Activated gamma-delta T cell treated with anti-CD3 and anti-CD28 coated beads, Interleukin-2, amount 50 U/mL, for 16 hours (primary cell): Measurements from ENCODE around the gene OVOL1.

ENCODE experiments used
- DNase-seq: peaks from one replicate; pipeline ENCODE4 v3.0.0-alpha.2; 2020; ENCODE audit warnings: low read depth

Gene OVOL1

DNA sequence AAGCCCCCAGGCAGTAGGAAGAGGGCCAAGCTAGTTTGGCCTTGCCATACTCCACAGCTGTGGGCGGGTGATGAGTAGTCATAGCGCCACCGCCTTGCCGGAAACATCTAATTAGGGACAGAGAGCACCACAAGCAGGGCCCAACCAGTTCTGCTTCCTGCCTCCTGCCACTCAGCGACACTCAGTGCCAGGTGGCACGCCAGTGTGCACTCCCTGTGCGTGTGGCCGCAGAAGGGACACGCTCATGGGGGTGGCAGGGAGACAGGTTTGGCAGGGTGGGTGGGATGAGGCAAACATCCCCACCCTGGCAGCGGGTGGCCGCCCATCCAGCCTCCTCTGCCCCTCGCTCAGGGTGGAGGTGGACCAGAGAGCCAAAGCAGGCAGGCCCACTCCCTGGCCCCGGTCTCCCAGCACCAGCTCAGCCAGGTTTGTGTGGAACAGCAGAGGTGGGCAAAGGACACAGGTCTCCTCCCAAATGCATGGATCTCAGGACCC is 4.9 kb downstream of the OVOL1 start:
- peak; percentile 51 for DNase-seq

DNA sequence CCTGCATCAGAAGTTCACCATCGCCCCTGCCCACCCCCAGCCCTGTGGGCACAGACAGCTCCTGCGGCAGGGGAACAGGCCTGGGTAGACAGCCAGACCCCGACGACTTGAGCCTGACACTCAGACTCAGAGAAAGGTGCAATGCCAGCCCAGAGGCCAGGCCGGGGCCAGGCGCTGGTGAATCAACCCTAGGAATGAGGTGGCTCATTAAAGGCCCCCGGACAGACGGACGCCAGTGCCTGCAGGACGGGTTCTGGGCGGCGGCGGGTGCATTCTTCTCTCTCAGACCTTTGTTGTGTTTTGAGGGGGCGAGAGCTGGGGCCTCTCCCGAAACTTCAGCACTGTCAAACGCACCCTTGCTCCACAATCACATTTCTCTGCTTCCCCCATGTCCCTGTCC is 5.6 kb downstream of the OVOL1 start:
- no peak for DNase-seq

DNA sequence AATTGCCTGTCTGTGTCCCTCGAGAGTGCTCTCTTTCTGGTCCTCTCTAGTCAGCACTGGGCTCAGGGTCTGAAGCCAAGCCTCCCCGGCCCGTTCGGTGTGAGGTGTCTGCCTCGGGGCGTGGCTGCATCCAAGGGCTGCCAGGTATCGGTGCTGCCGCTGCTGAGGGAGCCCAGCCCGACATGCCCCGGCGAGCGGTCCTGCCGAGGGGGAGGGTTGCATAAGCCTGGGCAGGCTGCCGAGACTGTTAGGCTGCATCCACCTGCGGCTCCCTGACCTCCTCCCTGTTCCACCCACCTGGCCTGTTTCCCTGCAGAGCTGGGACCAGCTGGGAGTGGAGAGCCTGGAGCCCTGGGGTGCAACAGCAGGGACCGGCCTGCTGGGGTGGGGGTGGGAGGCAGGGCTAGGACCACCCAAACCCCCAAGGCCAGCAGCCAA is 6.3 kb downstream of the OVOL1 start:
- DNase-seq, result no peak

DNA sequence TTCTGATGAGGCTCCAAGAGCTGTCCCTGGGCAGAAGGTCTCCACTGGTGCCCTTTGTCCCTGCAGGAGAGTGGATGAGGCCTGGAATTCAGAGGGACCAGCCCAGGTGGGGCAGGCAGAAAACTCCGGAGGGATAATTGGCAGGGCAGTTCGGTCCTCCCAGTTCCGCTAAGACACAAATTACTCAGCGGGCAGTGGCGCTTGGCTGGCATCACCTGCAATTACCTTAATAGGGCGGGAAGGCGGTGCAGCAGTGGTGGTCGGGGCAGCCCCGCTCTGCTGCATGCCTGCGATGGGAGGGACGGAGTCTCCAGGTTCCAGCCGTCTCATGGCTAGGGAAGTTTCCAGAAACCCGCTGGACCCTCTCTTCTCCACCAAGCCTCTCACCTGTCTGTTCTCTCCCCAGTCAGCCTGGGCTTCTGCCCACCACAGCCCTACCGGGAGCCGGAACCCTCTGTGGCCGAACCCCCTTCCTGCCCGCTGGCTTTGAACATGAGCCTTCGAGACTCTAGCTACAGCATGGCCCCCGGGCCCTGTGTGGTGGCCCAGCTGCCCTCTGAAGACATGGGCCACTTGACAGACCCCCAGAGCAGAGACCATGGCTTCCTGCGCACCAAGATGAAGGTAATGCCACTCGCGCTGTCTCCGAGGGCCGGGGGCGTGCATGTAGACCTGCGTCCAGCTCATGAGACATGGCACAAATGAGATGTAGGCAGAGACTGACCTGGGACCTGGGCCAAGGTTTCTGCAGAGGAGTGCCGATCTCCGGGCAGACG is 7.0 kb downstream of the OVOL1 start:
- no peak for DNase-seq

DNA sequence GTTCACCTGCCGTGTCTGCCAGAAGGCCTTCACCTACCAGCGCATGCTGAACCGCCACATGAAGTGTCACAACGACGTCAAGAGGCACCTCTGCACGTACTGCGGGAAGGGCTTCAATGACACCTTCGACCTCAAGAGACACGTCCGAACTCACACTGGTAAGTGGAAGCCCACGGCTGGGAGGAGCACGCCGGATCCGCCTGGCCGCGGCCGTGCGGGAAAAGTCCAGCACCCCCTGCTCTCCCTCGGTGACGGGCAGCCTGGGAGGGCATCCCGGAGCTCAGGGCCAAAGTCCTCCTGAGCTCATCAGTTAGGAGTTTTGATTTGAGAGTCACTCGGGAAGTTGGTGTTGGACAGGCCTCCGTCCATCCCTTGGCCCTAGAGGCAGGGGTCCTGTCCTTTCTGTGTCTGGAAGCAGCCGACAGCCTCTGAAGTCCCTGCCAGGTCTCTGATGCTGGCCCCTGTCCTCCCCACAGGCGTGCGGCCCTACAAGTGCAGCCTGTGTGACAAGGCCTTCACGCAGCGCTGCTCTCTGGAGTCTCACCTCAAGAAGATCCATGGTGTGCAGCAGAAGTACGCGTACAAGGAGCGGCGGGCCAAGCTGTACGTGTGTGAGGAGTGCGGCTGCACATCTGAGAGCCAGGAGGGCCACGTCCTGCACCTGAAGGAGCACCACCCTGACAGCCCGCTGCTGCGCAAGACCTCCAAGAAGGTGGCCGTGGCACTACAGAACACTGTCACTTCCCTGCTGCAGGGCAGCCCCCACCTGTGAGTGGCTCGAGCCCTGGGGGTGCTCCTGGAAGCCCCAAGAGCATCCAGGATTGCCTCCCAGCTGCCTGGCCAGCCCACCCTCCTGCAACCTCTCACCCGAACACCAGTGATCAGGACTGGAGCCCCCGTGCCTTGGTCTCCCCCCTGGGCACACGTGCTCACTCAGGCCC is 8.0 kb downstream of the OVOL1 start:
- no peak for DNase-seq

DNA sequence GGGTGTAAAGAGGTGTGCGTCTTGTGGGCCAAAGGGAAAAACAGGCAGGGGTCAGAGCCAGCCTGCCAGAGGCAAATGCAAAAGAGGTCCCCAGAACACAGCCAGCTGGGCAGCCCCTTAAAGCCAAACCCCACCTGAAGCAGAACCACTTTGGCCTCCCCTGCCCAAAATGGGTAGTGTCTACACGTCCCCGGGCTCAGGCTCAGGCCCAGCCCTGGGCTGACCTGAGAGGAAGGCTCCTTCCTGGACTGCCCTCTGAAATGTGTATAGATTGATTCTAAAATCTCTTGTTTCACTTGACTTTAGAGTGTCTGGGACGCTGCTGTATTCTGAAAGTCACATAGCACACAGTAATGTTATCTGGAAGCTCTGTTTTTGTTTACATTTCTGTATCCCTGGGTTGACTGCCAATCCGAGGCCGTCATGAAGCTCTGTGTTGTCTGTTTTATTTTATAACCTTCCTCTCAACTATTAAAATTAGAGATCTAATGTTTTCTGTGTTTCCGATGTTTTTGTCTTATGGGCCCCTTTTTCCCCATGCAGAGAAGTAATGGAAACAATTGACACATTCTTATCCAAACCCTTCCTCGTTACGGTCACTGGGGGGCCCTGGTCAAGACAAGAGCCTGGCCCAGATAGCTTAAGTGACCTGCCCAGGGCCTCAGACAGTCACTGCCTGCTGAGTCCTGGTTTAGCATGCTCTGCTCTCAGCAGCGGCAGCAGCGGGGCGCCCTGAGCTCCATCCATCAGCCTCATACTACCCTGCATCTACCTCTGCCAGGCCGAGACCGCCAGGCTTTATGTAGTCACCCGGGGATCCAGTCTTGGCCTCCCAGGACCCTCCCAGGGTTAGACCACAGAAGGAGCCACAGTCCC is 10.1 kb downstream of the OVOL1 start:
- no peak for DNase-seq

DNA sequence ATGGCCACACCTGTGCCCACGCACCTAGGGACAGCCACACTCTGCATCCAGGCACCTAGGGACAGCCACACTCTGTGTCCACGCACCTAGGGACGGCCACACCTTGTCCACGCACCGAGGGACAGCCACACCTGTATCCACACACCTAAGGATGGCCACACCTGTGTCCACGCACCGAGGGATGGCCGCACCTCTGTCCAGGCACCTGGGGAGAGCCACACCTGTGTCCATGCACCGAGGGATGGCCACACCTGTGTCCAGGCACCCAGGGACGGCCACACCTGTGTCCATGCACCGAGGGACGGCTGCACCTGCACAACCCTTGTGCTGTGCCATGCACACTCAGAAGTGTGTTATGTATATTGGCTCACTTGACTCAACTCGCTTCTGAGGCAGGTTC is 10.8 kb downstream of the OVOL1 start:
- DNase-seq, result no peak

DNA sequence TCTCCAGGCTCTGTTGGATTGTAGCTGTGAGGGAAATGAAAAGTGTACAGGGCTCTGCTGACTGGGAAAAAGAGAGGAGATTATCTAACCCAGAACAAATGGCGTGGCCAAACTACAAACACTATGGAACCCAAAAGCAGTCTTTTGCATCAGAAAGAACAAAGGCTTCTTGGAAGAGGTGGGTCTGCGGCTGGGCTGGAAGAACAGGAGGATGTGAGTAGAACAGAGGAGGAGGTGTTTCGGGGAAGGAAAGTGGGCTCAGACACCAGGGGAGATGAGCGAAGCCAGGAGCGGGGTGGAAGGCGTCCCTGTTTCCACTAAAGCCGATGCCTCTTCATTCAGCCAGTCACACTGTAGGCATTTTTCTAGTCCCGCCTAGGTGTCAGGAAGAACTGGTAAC is 12.0 kb downstream of the OVOL1 start:
- no peak for DNase-seq

DNA sequence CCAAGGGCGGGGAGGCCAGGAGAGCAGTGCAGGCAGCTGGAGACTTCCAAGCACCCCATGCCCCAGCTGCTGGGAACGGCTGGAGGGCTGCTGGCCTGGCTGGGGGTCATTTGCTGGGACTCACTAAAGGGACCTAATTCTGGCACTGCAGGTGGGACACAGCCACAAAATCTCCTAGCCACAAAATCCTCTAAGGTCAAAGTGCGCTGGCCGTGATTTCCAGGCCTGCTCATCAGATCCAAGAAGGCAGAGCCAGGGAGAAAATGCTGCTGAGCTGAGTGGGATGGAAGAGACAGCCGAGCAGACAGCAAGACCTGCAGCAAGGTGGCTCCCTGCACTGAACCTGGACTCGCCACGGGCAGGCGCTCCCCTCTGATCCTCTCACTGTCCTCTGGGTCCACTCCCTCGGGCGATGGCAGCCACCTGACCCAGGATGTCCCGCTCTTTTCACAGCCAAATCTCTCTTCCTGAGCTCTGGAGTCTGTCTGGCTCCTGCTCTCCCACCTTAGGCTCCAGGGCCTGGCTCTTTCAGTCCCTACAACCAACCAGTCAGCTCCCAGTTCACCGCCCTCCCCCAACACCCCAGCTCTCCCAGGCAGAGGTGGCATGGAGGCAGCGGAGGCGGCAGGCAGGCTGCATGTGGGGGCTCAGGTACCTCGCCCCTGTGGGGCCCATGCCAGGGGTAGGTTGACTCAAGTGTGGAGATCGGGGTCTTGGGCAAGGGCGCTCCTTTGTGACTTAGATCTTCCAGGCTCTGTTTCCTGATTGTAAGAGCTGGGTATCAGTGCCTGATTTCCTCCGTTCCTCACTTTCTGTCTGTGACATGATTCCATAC is 14.5 kb downstream of the OVOL1 start:
- DNase-seq, result no peak

DNA sequence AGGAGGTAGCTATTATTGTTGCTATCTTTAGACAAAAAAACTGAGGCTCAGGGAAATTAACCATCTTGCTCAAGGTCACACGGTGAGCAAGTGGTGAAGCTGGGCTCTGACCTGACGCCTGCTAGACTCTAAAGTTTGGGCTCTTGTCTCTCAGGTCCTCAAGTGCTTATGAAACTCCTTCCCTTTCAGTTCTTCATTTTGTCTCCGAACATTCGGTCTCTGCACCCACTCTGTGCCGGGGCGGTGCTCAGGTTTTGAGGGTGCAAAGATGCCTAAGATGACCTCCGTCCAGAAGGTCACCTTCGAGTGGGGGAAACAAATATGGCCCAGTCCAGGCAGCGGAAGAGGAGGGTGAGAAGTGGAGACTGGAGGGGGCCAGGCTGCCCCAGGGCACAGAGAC is 16.0 kb downstream of the OVOL1 start:
- no peak for DNase-seq

DNA sequence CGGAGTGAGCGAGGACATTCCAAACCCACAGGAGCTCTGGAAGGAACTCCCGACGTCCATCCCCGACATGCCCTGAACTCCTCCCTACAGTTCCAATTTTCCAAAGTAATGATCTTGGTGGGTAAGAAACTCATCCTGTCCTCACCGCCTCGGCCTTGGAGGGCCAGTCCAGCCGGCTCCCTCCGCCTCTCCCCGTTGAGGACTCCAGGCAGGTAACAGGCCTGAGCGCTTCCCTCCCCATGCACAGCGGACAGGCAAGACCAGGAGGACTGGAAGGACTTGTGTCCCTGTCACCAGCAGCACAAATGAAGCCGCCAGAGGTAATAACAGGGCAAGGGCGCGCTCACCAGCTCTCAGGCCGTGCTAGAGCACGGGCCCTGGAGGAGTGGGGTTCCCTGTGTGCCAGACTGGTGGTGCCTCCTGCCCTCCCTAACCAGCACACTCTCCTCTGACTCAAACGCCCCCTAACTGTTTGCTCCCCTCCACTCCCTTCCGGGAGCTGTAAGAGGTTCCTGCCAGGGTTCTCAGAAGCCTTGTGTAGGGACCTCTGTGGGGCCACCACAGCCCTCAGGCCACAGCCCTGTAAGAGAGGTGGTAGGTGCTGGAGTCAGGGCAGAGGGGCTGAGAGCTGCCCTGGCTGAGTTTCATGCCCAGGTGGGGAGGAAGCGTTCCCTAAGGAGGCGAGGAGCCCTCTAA is 17.1 kb downstream of the OVOL1 start:
- no peak for DNase-seq

DNA sequence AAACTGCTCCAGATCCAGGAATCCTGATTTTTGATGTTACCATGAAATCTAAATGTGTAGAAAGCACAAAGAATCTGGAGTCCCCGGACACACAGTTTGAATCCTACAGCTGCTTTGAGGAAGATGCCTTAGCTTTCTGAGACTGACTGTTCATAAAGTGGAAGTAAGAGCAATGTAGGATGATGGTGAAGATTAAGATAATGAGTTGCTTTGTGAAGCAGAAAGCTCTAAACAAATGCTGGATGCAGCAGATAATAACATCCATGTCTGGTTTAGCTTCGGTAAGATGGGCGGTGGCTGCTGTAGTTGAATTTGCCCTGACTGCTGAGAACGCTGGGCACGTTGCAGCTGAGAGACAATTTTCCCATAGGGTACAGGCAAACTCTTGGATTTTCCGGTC is 20.1 kb downstream of the OVOL1 start:
- no peak for DNase-seq

DNA sequence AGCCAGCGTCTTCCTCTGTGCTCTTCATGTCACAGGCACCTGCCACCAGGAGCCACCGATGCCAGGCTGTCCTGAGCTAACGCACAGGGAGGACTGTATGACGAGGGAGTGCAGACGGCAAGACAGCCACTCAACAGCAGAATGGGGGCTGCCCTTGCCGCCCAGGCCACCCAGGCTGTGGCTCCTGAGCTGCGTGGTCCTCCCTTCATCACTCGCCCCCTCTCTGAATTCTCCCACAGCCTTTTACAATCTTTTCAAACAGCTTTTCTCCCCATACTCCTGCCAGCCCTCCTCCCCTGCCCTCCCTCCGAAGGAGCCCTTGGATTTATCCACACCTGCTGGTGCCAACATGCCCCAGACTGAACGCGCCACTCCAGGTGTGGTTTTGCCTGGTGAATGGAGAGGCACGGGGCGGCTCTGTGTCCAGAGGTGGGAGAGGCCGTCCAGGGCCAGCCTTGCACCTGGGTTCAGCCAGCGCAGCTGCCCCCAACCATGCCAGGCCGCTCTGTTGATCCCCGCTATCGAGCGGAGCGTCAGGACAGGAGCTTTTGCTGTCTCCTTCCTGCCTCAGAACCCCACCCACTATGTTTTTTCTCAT is 22.0 kb downstream of the OVOL1 start:
- no peak for DNase-seq

DNA sequence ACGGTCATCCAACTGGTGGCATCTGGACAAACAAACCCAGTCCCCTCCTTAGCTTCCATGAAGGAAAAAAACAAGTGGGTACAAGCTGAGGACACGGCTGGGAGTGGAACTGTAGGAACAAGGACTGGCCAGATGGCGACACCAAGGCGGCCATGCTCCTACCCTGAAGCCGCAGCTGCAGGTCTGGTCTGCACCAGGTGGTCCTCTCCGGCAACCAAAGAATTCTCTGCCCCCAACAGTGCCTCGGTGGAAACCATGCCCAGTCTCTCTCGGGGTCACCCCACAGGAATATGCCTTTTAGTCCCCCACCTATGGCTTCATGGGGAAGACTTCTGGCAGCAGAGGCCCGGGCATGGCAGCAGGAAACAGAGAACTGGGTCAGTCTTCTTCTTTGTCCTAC is 22.6 kb downstream of the OVOL1 start:
- no peak for DNase-seq

DNA sequence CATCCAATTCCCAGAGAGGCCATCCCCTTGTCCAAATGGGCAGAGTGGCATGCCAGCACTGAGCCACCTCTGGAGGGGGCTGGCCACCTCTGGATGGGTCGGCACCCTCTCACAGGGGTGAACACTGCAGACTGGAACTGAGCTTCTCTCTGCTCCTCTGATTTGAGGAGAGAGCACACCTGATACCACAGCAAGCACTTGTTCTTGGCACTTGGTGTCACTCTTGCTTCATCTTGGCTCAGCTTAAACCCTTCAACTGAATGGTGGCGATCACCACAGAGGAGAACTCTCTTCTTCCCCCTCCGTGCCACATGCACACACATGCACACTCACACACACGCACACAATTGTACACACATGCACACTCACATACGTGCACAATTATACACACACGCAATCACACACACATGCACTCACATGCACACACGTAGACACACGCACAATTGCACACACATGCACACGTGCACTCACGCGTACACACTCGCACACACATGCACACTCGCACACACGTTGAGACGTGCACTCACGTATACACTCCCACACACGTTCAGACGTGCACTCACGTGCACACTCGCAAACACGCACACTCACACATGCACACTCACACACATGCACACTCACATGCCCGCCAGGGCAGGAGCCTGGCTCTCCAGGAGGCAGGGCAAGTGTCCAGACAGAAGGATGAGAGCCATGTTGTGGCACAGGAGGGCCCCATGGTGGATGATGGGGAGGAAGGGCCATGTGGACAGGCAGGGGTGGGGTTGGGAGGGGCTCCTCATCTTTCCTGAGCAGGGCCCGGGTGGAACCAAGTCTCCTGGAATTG is 23.4 kb downstream of the OVOL1 start:
- no peak for DNase-seq

DNA sequence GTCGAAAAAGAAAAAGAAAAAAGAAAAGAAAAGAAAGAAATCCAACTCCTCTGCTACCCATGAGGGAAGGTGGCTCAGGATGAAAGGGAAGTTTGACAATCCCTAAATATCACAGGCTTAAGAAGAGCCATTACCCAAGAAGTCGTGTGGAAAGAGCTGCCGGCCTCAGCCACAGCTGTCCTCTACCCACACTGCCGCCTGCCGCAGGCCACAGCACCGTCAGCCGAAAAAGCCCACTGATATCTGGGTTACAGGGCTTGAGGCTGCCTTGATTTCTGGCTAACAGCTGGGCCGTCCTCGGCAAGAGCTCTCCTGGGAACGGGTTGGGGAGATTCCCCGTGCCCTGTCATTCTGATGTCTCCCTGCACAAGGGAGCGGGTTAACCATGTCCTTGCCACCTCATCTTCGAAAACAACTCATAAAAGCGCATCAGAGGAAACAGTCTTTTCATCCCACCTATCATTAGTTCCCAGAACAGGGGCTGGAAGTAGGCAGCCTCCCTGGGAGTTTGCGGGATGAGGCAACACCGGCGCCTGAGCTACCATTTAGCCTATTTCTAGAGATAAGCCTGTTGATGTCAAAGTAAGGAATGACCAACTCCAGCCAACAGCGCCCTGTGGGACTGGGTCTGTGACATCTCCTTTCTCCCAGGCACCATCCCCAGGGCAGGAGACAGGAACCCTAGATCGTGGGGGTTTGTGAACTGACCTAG is 25.1 kb downstream of the OVOL1 start:
- DNase-seq, result no peak

DNA sequence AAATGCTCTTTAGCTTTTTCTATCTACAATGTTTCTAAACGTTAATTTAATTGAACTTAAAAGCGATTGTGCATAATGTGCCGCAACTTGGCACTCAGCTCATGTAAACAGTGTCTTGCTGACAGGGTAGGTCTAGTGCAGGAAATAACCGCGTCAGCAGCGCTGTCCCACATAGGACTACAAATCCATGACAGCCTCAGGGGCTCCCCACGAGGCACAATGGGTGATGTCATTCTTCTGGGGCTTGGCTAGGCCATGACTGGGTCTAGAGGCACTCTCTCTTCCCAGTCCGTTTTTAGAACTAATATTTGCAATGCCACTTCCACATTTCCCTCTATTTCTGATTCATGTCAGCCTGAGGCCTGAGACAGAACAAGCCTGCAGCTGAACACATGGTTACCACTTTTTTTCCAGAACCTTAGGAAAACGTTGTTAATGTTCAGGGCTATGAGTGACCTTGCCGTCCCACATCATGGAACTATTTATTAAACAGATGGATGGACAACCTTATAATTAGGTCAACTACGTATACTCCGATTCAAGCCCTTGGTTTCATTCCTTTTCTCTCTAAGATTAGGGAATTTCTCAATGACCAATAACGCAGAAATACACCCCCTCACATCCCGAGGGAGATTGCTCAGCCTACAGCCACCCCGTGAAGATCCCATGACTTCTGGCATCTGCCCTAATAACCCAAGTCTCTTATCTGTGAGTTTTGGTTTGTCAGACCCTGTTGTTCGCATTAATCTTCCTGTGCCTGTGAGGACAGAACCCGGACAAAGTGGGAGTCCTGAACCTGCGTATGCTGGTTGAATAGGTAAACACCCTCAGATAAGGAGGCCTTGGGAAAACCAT is 27.5 kb downstream of the OVOL1 start:
- DNase-seq, result no peak
